Epithelial cell of proximal tubule (primary cell): ENCODE results near the gene BEGAIN. TPM values are rescaled to one million over a fixed set of nuclear protein-coding genes. Genes with fewer than 3 reads are reported as not detected.

Experiments used
- DNase-seq: peaks from one replicate; pipeline ENCODE4 v3.0.0-alpha.2; 2011; ENCODE audit warnings: low read depth
- H3K4me3 ChIP-seq: 2 replicates; pipeline ENCODE4 v1.5.1; 2011; ENCODE audit warnings: low read depth, mild to moderate bottlenecking, low read length
- total RNA-seq: library from RNA; depleted of rRNA; stranded (reverse); fragments of >200 nt; gene quantifications from 2 replicates; pipeline ENCODE4 v1.2.3, GENCODE V29; 2015
- TF ChIP-seq, protein P1 (sequence below): conservative IDR thresholded peaks from 2 replicates; pipeline ENCODE4 v1.5.1; 2012; ENCODE audit warnings: low read depth, mild to moderate bottlenecking, low read length

The BEGAIN gene
- total RNA-seq, 1 donor from 2014 or later, result 1.4 TPM

DNA sequence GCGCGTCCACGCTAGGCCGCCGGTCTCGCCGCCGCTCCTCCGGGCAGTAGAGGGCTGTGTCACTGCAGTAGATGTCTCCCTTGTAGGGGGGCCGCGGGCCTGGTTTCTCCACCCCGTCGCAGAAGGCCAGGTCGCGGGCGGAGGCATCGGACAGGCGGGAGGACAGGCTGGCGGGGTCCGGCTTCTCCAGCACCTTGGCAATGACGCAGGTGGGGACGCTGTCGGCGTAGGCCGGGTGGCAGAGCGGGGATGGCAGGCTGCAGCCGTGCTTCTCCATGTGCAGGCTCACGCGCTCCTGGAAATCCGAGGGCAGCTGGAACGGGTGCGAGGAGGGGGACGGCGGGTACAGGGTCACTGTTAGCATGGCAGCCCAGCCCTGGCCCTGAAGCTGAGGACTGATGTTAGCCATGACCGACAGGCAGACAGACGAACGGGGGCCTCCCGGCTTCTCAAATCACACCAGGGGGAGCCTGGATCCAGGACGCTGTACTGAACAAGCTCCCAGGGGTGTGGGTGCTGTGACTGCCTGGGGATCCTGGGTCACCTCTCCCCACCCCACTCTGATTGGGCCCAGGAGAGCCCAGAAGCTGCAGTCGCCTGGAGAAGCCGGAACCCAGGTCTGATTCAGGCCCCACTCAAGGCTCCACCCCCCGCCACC is 48.1 kb downstream of the BEGAIN start:
- TF ChIP-seq, protein P1, sequence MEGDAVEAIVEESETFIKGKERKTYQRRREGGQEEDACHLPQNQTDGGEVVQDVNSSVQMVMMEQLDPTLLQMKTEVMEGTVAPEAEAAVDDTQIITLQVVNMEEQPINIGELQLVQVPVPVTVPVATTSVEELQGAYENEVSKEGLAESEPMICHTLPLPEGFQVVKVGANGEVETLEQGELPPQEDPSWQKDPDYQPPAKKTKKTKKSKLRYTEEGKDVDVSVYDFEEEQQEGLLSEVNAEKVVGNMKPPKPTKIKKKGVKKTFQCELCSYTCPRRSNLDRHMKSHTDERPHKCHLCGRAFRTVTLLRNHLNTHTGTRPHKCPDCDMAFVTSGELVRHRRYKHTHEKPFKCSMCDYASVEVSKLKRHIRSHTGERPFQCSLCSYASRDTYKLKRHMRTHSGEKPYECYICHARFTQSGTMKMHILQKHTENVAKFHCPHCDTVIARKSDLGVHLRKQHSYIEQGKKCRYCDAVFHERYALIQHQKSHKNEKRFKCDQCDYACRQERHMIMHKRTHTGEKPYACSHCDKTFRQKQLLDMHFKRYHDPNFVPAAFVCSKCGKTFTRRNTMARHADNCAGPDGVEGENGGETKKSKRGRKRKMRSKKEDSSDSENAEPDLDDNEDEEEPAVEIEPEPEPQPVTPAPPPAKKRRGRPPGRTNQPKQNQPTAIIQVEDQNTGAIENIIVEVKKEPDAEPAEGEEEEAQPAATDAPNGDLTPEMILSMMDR, result no peak
- no peak for DNase-seq
- no peak overlapping the region for H3K4me3 ChIP-seq

GRCh38 chr14:100538351-100539002 is 48.7 kb downstream of the BEGAIN start:
- H3K4me3 ChIP-seq, result no peak overlapping the region
- DNase-seq, result no peak
- TF ChIP-seq, protein P1, result no peak

DNA sequence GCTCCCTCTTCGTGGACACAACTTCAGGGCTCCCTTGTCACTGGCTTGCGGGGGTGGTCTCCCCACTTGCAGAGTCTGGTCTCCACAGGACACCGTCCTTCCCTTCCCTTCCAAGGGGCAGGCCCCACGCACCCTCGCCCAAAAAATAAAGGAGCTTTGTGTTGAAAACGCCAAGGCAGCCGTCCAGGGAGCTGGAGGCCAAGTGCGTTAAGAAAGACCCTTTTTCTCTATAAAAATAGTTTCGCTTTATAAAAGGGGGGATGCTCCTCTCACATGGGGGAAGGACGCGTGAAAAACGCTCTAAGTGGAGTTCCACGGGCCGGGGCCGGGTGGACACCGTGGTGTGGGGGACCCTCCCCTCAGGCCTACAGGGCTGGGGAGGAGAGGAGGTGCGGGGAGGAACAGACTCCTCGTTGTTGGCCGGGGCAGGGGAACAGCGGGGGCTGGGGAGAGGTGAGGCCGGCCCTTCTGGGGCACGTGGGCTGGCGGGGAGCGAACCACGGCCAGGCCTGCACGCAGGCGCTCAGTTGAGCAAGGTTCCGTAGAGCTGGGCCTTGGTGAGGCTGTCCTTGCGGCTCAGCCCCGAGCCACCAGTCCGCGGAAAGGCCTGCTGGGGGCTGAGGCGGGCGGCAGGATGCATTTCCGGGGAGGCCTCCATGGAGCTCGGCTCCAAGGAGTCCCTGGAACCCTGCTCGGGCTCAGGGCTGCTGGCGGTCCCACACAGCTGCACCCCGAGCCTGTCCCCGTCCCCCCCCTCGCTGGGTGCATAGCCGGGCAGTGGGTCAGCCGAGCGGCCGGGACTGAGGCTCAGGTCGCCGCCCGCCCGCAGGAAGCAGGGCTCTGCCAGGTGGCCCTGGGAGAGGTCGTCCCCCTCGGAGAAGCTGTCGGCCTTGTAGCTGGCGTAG is 49.5 kb downstream of the BEGAIN start:
- DNase-seq, result no peak
- TF ChIP-seq, protein P1, result no peak
- no peak overlapping the region for H3K4me3 ChIP-seq

DNA sequence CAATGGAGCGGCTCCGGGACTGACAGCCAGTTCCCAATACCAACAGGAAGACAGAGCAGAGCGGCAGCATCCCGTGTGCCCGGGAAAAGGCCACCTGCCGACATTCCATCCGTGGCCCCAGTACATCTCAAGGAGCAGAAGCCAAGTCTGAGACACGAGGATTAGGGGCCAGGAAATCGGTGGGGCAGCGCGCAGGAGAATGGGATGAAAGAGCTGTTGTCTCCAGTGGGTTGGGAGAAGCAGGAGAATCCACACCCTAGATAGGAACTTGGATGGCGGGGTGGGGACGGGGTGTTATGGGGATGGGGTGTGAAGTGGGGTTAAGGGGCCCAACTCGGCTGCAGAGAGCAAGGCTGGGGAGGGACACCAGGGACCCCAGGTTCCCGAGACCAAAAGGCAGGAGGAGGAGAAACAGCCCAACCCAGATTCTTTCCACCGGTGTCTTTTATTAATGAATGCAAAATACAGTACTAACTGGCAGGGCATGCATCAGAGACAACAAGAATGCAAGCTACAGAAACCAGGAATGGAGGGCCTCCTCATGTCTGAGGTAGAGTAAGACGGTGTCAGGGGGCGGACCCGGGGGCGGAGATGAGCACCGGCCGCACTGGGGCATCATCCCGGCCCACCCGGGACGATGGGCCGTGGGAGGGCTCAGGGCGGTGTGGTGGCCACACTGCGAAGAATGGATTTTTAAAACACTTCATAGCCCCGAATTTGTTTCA is 50.3 kb downstream of the BEGAIN start:
- no peak for DNase-seq

GRCh38 chr14:100536121-100536510 is 51.1 kb downstream of the BEGAIN start:
- TF ChIP-seq, protein P1, result no peak

More for the DNA sequence above, 50.3 kb downstream of the BEGAIN start:
- TF ChIP-seq, protein P1, result no peak
- H3K4me3 ChIP-seq, result no peak overlapping the region

DNA sequence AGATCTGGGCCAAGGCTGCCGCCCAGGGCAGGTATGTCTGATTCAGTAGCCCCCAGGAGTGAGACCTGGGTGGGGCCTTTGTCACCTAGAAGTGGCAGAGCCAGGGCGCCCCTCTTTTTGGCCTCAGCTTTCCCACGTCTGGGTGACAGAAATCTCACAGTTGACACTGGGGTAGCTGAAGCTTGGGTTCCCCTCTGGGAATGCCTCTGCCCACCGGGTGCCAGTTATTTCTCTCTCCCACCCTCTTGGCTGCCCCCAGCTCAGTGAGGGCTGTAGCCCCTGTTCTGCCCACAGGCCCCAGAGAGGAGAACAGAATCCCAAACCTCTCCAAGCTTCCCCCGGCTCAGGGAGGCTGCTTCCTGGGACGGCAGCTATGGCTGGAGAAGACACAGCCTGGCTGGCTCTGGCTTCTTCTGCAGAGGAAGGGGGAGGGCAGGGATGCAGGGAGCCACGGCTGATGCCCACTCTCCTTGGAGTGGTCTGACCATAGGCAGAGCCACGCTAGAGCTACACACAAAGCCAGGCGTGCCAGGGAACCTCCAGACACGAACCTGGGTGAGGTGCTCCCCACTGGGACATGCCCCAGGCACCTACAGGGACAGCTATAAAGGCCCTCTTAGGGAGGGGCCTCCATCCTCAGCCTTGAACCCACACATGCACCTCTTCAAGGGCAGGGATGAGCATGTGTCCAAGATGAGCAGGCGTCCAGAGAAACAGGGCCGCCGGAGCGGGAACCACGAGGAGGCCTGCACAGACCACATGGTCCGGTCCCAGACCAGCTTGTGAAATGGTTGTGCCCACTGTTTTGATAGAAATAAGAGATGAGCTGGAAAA is 51.7 kb downstream of the BEGAIN start:
- H3K4me3 ChIP-seq, result no peak overlapping the region
- DNase-seq, result no peak
- TF ChIP-seq, protein P1, result no peak

More at GRCh38 chr14:100536121-100536510, 51.1 kb downstream of the BEGAIN start:
- DNase-seq, result no peak
- no peak overlapping the region for H3K4me3 ChIP-seq
